GM18508 (cell line): ENCODE data around the gene H2BK1.

Experiments used
- ATAC-seq: cut with Tn5 transposase; IDR thresholded peaks from one replicate; pipeline ENCODE4 v1.9.1; 2021; ENCODE audit warnings: moderate number of reproducible peaks; ENCODE audit not compliant: insufficient read depth, unreplicated experiment

Gene H2BK1

GRCh38 chr7:151207804-151208203, 2.5 kb downstream of the H2BK1 start:
- ATAC-seq, result no peak

DNA sequence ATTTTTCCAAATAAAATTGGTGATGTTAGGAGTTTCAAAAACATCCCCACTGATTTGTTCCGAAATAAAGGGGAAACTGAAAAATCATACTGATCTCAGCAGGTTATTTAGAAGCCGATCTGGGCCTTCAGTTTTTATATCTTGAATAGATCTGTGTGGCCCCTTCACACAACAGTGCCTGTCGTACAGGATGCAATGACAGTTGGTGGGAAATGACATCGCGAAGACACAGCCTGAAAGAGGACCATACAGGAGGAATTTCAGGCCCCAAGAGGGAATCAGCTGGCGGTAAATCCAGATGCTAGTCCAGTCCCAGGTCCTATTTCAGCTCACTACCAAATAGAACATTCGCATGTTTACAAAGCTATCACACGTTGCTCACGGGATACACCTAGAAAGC, 3.0 kb downstream of the H2BK1 start:
- ATAC-seq, result no peak

- ATAC-seq, result no peak
Observed at GRCh38 chr7:151206914-151207313, 3.4 kb downstream of the H2BK1 start.

DNA sequence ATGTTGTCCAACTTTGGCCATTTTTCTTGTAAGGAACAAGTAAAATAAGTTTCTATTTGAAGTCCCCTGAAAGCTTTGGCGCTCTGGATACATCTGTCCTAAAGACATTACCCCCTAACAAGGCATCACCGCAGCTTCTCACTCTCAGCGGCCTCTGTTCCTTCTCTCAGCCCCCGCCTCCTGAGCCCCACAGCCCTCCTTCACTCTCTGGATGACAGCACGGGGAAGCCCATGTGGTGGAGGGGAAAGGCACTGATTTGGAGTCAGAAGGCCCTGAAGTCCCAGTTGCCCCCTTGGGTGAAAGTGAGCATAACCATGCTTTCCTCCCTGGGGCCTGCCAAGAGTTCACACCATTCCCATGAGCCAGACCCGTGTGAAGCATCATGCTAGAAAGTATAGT, 4.6 kb downstream of the H2BK1 start:
- no peak for ATAC-seq

GRCh38 chr7:151204383-151205032, 5.8 kb downstream of the H2BK1 start:
- no peak for ATAC-seq

DNA sequence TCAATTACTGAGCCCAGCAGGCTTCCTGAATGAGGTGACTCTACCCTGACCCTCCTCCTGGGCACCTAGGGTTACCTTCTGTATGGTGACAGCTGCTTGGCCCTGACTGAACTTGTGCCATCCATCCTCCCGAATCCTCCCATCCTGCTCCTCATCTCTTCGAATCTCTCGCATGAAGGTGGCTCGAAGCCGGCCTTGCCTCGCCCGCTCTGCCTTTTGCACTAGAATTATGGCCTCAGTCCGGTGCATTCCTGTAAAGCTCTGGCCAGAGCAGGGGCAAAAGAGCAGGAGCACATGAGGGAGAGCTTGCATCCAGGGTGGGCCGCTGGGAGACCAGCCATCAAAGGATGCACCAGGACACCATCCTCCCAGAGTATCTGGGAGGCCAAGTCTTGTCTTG, 7.5 kb downstream of the H2BK1 start:
- ATAC-seq, result no peak

DNA sequence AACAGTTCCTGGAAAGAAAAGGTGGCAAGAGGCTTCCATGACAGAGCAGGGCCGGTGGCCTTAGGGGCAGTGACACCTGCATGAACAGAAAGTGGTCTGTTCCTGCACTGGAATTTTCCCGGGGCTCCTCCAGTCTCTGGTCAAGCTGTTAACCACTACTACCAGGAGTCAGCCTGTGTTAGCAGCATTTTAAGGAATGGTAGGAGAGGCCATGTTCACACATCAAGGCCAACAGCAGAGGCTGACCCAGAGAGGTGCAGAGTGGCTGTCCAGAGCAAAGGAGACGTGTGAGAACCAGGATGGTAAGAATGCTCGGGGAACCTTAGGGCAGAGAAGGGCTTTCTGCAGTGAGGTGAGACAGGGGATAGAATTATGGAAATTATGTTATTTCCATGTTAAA, 8.5 kb downstream of the H2BK1 start:
- no peak for ATAC-seq

GRCh38 chr7:151201344-151201743, 8.9 kb downstream of the H2BK1 start:
- no peak for ATAC-seq

DNA sequence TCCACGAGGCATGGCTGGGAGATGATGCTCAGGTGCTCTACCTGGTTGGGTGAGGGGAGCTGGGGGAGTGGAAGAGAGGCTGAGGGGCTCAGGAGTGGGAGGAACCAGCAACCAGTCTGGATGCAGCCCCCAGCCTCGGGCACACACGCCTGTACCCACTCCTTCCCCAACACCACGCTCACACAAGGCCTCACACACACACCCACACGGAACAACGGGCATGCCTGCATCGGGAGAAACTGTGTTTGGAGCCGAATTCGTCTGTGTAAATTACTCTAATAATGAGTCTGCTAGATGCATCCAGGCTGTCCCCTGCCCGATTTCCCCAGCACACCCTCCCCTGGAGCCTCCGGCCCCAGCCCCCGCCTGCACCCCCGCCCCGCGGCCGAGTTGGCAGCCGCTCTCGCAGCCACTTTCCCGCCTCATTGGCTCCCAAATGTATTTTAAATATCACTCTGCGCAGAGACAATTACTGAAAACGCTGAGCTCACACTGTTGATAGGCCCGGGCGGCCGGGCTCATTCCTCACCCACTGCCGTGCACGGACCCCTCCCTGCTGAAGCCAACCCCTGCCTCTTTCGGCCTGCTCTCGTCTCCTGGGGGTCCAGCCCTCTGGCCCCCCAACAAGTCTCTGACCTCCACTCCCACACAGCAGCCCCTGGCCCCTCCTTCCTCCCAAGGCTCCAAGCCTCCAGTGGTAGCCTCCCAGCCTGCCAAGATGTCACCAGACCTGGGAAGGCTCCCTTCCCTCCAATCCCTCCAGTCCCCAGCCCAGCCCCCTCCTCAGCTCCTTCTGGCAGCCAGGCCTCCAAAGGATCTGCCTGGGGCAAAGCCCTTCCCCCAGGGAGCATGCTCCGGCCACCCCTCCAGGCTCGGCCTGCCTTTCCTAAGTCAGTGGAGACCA, 11.1 kb downstream of the H2BK1 start:
- no peak for ATAC-seq

- no peak for ATAC-seq
Observed at GRCh38 chr7:151197932-151198331, 12.4 kb downstream of the H2BK1 start.

GRCh38 chr7:151195616-151196450, 14.5 kb downstream of the H2BK1 start:
- no peak for ATAC-seq

DNA sequence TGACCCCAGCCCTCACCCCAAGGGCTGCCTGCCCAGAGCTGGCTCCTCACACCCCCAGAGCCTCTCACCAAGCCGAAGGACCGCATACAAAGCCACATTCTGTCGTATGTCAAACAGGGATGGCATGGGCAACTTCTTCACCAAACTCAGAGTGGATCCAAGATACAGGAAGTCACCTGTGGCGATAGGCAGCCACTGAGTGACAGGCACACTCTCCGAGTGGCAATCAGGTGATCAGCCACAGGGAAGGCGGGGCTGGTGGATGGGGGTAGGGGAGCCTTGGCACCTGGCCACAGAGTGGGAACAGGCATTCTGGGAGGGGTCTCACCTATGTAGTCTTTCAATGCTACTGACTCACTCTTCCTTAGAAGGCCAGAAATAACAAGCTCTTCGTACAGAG, 16.1 kb downstream of the H2BK1 start:
- no peak for ATAC-seq

DNA sequence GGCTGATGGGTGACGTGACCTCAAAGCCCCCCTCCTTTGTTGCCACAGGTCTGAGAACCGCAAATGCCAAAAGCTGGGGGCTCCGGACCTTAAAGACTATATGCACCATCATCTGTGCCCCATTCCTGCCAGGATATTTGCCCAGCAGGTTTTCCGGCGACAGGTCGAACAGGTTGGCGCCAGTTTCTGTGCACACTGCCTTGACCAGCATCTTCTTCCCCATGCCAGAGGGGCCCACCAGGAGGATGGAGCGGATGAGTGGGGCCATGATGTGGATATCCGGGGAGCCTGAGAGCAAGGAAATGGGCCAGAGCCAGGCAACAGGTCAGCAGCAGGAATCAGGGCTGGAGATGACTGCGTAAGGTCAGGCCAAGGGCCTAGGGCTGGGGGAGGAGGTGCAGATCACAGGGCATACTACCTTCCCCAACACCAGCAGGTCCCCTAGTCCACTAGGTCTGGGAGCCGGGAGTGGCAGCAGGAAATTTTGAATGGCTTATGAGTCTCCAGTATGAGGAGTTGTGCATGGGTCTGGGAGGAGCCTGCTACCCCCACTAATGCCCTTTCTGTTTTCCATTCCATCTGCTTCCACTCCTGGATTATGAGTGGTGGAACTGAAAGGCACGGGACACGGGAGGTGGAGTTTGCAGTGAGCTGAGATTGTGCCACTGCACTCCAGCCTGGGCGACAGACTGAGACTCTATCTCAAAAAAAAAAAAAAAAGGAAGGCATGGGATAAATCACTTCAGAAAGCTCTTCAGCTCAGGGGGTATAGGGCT, 16.9 kb downstream of the H2BK1 start:
- ATAC-seq, result no peak

GRCh38 chr7:151192002-151192539, 18.2 kb downstream of the H2BK1 start:
- no peak for ATAC-seq

DNA sequence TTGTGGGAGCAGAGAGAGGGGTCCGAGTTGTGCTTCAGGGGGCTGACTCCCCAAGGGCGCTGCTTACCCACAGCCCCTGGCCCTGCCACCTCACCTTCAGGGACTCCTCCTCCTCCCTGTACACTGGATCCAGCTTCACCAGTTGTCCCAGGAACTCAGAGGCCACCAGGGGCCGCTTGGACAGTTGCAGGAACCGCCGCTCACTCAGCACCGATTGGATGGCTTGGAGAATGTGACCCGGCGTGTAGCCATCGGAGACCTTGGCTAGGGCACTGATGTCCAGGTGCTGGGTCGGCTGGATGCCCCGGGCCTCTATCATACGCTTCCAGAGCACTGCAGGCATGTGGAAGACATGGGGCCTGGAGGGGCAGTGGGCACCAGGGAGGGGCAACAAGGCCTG, 18.7 kb downstream of the H2BK1 start:
- ATAC-seq, result no peak

- ATAC-seq, result no peak
Observed at GRCh38 chr7:151189038-151189437, 21.2 kb downstream of the H2BK1 start.

GRCh38 chr7:151188252-151188542, 22.1 kb downstream of the H2BK1 start:
- ATAC-seq, result no peak

GRCh38 chr7:151187409-151188251, 22.7 kb downstream of the H2BK1 start:
- ATAC-seq, result no peak
